ENCODE data around the gene STK40.

Gene STK40

GRCh38 chr1:36385410-36386264 lies at the start of gene STK40:
STK40 (minus strand) TSS chr1:36385924; CDS start chr1:36361332, 24,592 bp downstream.
- peak; percentile 97 for DNase-seq

GRCh38 chr1:36433102-36433501 lies 47.4 kb upstream of the STK40 start:
- DNase-seq = no peak

GRCh38 chr1:36432616-36433015 lies 46.9 kb upstream of the STK40 start:
- no peak for DNase-seq

- no peak for DNase-seq
These were observed 40.1 kb upstream of the STK40 start for GRCh38 chr1:36425791-36426190.

GRCh38 chr1:36421649-36422048 lies 35.9 kb upstream of the STK40 start:
- DNase-seq = no peak

GRCh38 chr1:36420836-36421317 lies 35.2 kb upstream of the STK40 start:
- peak; percentile 20 for DNase-seq

- DNase-seq = no peak
These were observed 34.7 kb upstream of the STK40 start for GRCh38 chr1:36420409-36420808.

- DNase-seq = no peak
These were observed 33.8 kb upstream of the STK40 start for GRCh38 chr1:36419569-36419968.

GRCh38 chr1:36419140-36419539 lies 33.4 kb upstream of the STK40 start:
- DNase-seq = no peak

- DNase-seq = no peak
These were observed 32.2 kb upstream of the STK40 start for GRCh38 chr1:36417931-36418330.

GRCh38 chr1:36415661-36416326 lies 30.1 kb upstream of the STK40 start:
- no peak for DNase-seq

- DNase-seq = no peak
These were observed 28.7 kb upstream of the STK40 start for GRCh38 chr1:36414384-36414783.

- no peak for DNase-seq
These were observed 26.2 kb upstream of the STK40 start for GRCh38 chr1:36411674-36412648.

GRCh38 chr1:36408479-36408878 lies 22.8 kb upstream of the STK40 start:
- DNase-seq = no peak

GRCh38 chr1:36406440-36406839 lies 20.7 kb upstream of the STK40 start:
- DNase-seq = no peak

- no peak for DNase-seq
These were observed 16.8 kb upstream of the STK40 start for GRCh38 chr1:36402504-36402890.

- no peak for DNase-seq
These were observed 16.1 kb upstream of the STK40 start for GRCh38 chr1:36401602-36402503.

GRCh38 chr1:36400825-36401601 lies 15.3 kb upstream of the STK40 start:
- DNase-seq = no peak

- DNase-seq = no peak
These were observed 14.7 kb upstream of the STK40 start for GRCh38 chr1:36400514-36400824.

GRCh38 chr1:36398370-36398977 lies 12.8 kb upstream of the STK40 start:
- no peak for DNase-seq

All from NCI-H2107 (cell line).